HepG2 (cell line): Measurements from ENCODE around the gene EVA1A. TPM values are rescaled to one million over a fixed set of nuclear protein-coding genes. Genes with fewer than 3 reads are reported as not detected.

Experiments
- ELF1 ChIP-seq: sonication (generic); formaldehyde crosslinking; IDR thresholded peaks from 2 replicates; pipeline ENCODE4 v1.4.0; 2020; ENCODE audit warnings: missing genetic modification reagents
- ETS1 ChIP-seq: sonication (generic); formaldehyde crosslinking; IDR thresholded peaks from 2 replicates; pipeline ENCODE4 v1.4.0; 2020; ENCODE audit warnings: missing genetic modification reagents
- ETV5 ChIP-seq: IDR thresholded peaks from 2 replicates; pipeline ENCODE4 v1.6.1; 2018; ENCODE audit warnings: missing biosample characterization, missing genetic modification reagents, inconsistent platforms, borderline replicate concordance
- FOXC1 ChIP-seq: sonication (generic); formaldehyde crosslinking; IDR thresholded peaks from 2 replicates; pipeline ENCODE4 v1.8.0; 2022; ENCODE audit warnings: mild to moderate bottlenecking, missing genetic modification reagents, borderline replicate concordance
- GTF2F1 ChIP-seq: fragments of 150-350 bp; IDR thresholded peaks from 2 replicates; pipeline ENCODE4 v1.6.1; 2014; ENCODE audit warnings: low read length
- HNF1B ChIP-seq: sonication (generic); formaldehyde crosslinking; IDR thresholded peaks from 2 replicates; pipeline ENCODE4 v1.5.1; 2020; ENCODE audit warnings: mild to moderate bottlenecking, moderate library complexity, missing genetic modification reagents
- HNRNPH1 ChIP-seq: fragments of 200-400 bp; formaldehyde crosslinking; optimal IDR thresholded peaks from 2 replicates; pipeline ENCODE3; 2017; ENCODE audit warnings: mild to moderate bottlenecking, low read depth, low read length
- MAFG ChIP-seq: sonication (generic); formaldehyde crosslinking; IDR thresholded peaks from 2 replicates; pipeline ENCODE4 v1.5.1; 2020; ENCODE audit warnings: mild to moderate bottlenecking, missing genetic modification reagents
- PAF1 ChIP-seq: IDR thresholded peaks from 2 replicates; pipeline ENCODE4 v1.6.1; 2016; ENCODE audit warnings: missing genetic modification reagents, missing compliant biosample characterization
- RELA ChIP-seq: sonication (generic); formaldehyde crosslinking; IDR thresholded peaks from 2 replicates; pipeline ENCODE4 v1.4.0; 2020; ENCODE audit warnings: missing genetic modification reagents
- RXRB ChIP-seq: IDR thresholded peaks from 2 replicates; pipeline ENCODE4 v1.6.1; 2016; ENCODE audit warnings: borderline replicate concordance, missing genetic modification reagents, missing compliant biosample characterization
- TAF15 ChIP-seq: fragments of 200-400 bp; formaldehyde crosslinking; IDR thresholded peaks from one replicate; pipeline ENCODE4 v1.6.1; 2018; ENCODE audit warnings: mild to moderate bottlenecking, low read depth, low read length; ENCODE audit not compliant: poor library complexity, severe bottlenecking
- ZBTB1 ChIP-seq: sonication (generic); formaldehyde crosslinking; IDR thresholded peaks from 2 replicates; pipeline ENCODE4 v1.4.0; 2020; ENCODE audit warnings: missing genetic modification reagents, borderline replicate concordance
- ZFP62 ChIP-seq: sonication (generic); formaldehyde crosslinking; IDR thresholded peaks from 2 replicates; pipeline ENCODE4 v1.4.0; 2020; ENCODE audit warnings: missing genetic modification reagents
- polyA plus RNA-seq, 8 experiments: library from polyadenylated mRNA; depleted of rRNA in 3 of 8; stranded (reverse) in 7 of 8; unstranded in 1 of 8; fragments of >200 nt; fragmentation: Illumina TruSeq in 4 of 8; extraction: Trizol in 4 of 8; gene quantifications; 2 replicates each; pipeline versions ENCODE4 v1.2.1 to v1.2.3, GENCODE V29; 2011 to 2016; ENCODE audit warnings: low read depth in 4 of 8, missing spikeins in 1 of 8, mixed read lengths in 1 of 8; ENCODE audit not compliant: insufficient read depth in 1 of 8
- total RNA-seq, 5 experiments: library from RNA; depleted of rRNA; stranded (reverse); fragments of >200 nt; fragmentation: Illumina TruSeq; extraction: Trizol; gene quantifications; 2 replicates each; pipeline ENCODE4 v1.2.3, GENCODE V29; 2016; ENCODE audit warnings: low read depth in 1 of 5
- TF ChIP-seq, protein P1 (sequence below): sonication (generic); formaldehyde crosslinking; IDR thresholded peaks from 2 replicates; pipeline ENCODE4 v1.4.0; 2020; ENCODE audit warnings: missing genetic modification reagents, borderline replicate concordance
- TF ChIP-seq, protein P2 (sequence below): sonication (generic); formaldehyde crosslinking; IDR thresholded peaks from 2 replicates; pipeline ENCODE4 v1.4.0; 2020; ENCODE audit warnings: low read depth, mild to moderate bottlenecking, missing genetic modification reagents
- TF ChIP-seq, protein P3 (sequence below): sonication (generic); formaldehyde crosslinking; IDR thresholded peaks from 2 replicates; pipeline ENCODE4 v1.8.1; 2023; ENCODE audit warnings: mild to moderate bottlenecking, inconsistent platforms, moderate library complexity, missing genetic modification reagents, borderline replicate concordance

EVA1A gene
- total and polyA plus RNA-seq, 2 of the 13 experiments (the other 11 are each of a cell fraction or from before 2014, with no cell fraction given), result 57.5 to 57.8 TPM

DNA sequence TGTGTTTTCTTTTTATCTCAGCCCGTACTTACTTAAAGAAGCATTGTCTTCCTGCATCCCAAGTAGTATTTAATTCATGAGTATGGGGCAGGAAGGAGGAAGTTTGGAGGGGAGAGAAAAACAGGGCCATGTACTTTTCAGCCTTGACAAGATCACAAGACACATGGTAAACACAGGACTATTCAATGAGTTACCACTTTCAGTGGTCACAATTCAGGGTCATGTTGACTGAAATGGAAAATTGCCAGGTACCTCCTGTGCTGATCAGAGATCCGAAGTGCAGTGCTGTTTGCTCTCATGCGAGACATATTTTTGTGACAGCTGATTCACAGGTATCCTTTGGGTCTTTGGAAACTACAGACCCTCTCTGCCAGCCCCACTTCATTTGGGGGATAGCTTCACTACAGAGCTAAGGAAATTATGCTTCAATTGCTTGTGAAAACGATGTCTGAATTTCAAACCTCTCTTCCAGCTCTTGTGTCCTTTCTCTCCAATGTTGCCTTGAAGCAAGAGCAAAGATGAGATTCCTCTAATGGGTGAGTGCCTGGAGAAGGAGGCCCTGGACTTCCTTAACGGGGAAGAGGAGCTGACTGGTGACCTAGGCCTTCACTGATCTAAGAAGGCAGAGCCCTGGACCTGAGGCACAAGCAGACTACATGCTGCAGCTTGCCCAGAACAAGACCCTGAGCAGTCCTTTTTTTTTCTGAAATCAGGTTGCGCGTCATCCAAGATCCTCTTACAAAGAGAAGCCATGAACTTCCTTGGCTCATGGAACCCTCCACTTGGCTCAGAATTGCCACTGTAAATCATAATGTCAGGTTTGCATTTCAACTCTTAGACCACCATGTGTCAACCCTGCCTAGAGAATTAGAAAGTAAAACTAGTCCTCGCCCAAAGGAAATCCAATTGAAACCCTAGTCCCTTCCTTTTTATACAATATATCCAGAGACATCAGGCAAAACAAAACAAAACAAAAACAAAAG lies 44.1 kb downstream of the EVA1A start (continued):
- TF ChIP-seq, protein P1, sequence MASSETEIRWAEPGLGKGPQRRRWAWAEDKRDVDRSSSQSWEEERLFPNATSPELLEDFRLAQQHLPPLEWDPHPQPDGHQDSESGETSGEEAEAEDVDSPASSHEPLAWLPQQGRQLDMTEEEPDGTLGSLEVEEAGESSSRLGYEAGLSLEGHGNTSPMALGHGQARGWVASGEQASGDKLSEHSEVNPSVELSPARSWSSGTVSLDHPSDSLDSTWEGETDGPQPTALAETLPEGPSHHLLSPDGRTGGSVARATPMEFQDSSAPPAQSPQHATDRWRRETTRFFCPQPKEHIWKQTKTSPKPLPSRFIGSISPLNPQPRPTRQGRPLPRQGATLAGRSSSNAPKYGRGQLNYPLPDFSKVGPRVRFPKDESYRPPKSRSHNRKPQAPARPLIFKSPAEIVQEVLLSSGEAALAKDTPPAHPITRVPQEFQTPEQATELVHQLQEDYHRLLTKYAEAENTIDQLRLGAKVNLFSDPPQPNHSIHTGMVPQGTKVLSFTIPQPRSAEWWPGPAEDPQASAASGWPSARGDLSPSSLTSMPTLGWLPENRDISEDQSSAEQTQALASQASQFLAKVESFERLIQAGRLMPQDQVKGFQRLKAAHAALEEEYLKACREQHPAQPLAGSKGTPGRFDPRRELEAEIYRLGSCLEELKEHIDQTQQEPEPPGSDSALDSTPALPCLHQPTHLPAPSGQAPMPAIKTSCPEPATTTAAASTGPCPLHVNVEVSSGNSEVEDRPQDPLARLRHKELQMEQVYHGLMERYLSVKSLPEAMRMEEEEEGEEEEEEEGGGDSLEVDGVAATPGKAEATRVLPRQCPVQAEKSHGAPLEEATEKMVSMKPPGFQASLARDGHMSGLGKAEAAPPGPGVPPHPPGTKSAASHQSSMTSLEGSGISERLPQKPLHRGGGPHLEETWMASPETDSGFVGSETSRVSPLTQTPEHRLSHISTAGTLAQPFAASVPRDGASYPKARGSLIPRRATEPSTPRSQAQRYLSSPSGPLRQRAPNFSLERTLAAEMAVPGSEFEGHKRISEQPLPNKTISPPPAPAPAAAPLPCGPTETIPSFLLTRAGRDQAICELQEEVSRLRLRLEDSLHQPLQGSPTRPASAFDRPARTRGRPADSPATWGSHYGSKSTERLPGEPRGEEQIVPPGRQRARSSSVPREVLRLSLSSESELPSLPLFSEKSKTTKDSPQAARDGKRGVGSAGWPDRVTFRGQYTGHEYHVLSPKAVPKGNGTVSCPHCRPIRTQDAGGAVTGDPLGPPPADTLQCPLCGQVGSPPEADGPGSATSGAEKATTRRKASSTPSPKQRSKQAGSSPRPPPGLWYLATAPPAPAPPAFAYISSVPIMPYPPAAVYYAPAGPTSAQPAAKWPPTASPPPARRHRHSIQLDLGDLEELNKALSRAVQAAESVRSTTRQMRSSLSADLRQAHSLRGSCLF, result no peak
- TF ChIP-seq RXRB (CRISPR knock-in tag) (peak; percentile 98), PAF1 (no peak), ZFP62 (CRISPR knock-in tag) (no peak), TAF15 (no peak), HNF1B (CRISPR knock-in tag) (peak; percentile 90), ETS1 (no peak), ELF1 (peak; percentile 72), HNRNPH1 (no peak), FOXC1 (CRISPR knock-in tag) (no peak; the same call in 1 of the 2 replicates), MAFG (CRISPR knock-in tag) (no peak), GTF2F1 (no peak), ZBTB1 (CRISPR knock-in tag) (no peak), ETV5 (CRISPR knock-in tag) (peak; percentile 98), RELA (CRISPR knock-in tag) (no peak)
- TF ChIP-seq, protein P2, sequence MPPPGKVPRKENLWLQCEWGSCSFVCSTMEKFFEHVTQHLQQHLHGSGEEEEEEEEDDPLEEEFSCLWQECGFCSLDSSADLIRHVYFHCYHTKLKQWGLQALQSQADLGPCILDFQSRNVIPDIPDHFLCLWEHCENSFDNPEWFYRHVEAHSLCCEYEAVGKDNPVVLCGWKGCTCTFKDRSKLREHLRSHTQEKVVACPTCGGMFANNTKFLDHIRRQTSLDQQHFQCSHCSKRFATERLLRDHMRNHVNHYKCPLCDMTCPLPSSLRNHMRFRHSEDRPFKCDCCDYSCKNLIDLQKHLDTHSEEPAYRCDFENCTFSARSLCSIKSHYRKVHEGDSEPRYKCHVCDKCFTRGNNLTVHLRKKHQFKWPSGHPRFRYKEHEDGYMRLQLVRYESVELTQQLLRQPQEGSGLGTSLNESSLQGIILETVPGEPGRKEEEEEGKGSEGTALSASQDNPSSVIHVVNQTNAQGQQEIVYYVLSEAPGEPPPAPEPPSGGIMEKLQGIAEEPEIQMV (CRISPR knock-in tag), result 0 out of 2 replicates have a peak, but pooled peaks have one; percentile 19
- TF ChIP-seq, protein P3, sequence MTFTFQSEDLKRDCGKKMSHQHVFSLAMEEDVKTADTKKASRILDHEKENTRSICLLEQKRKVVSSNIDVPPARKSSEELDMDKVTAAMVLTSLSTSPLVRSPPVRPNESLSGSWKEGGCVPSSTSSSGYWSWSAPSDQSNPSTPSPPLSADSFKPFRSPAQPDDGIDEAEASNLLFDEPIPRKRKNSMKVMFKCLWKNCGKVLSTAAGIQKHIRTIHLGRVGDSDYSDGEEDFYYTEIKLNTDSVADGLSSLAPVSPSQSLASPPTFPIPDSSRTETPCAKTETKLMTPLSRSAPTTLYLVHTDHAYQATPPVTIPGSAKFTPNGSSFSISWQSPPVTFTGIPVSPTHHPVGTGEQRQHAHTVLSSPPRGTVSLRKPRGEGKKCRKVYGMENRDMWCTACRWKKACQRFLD (CRISPR knock-in tag), result 0 out of 2 replicates have a peak, but pooled peaks have one; percentile 57
